PC-3 (cell line): Measurements from ENCODE around the gene C10orf143. TPM values are rescaled to one million over a fixed set of nuclear protein-coding genes. Genes with fewer than 3 reads are reported as not detected.
A peak's percentile ranks its signal among the peaks of the same experiment; 100 is the strongest.

Source experiments
- ATAC-seq: fragments of 200-7000 bp; cut with Tn5 transposase; 2 replicates; pipeline ENCODE4 v1.9.1; 2020; ENCODE audit warnings: mild to moderate bottlenecking, moderate library complexity
- BruUV-seq: library from RNA; stranded (reverse); fragments of 400-500 nt; replicated peaks from 2 replicates; lab custom pipeline; 2021; lab: Mats Ljungman, UMichigan
- CTCF ChIA-PET: fragments of 300-600 bp; sonication (Branson Sonifier 250); formaldehyde crosslinking; loops from one replicate; lab custom pipeline; 2022; ENCODE audit warnings: antibody characterized with exemption; lab: Charles Lee
- POLR2A ChIA-PET: fragments of 300-600 bp; sonication (Branson Sonifier 250); formaldehyde crosslinking; loops from one replicate; lab custom pipeline; 2022; ENCODE audit warnings: antibody characterized with exemption; ENCODE audit not compliant: unreplicated experiment; lab: Charles Lee
- DNase-seq: peaks from one replicate; pipeline ENCODE4 v3.0.0-alpha.2; 2015
- H2AFZ ChIP-seq: fragments of 300-600 bp; sonication (generic); 2 replicates; pipeline ENCODE4 v1.6.0; 2016; ENCODE audit warnings: antibody characterized with exemption, low read length
- H3F3A ChIP-seq: fragments of 300-600 bp; sonication (generic); one replicate; pipeline ENCODE4 v1.6.0; 2017; ENCODE audit warnings: antibody characterized with exemption, low read length, control low read depth, mild to moderate bottlenecking; ENCODE audit not compliant: unreplicated experiment
- H3K27ac ChIP-seq: fragments of 300-600 bp; sonication (generic); 2 replicates; pipeline ENCODE4 v1.5.1; 2016; ENCODE audit warnings: mild to moderate bottlenecking, low read length
- H3K27me3 ChIP-seq: fragments of 300-600 bp; sonication (generic); 2 replicates; pipeline ENCODE4 v1.6.1; 2016; ENCODE audit warnings: low read length, mixed read lengths
- H3K36me3 ChIP-seq: fragments of 300-600 bp; sonication (generic); 2 replicates; pipeline ENCODE4 v1.6.1; 2016; ENCODE audit warnings: low read depth, mixed run types, low read length, mixed read lengths
- H3K4me1 ChIP-seq: fragments of 300-600 bp; sonication (generic); 2 replicates; pipeline ENCODE4 v1.5.1; 2016; ENCODE audit warnings: low read length; ENCODE audit not compliant: insufficient read depth
- H3K4me2 ChIP-seq: fragments of 300-600 bp; sonication (generic); 2 replicates; pipeline ENCODE4 v1.6.0; 2016; ENCODE audit warnings: low read length
- H3K4me3 ChIP-seq: fragments of 300-600 bp; sonication (generic); 2 replicates; pipeline ENCODE4 v1.5.1; 2016; ENCODE audit warnings: mild to moderate bottlenecking, low read length, mixed read lengths
- H3K79me2 ChIP-seq: fragments of 300-600 bp; sonication (generic); 2 replicates; pipeline ENCODE4 v1.6.1; 2017; ENCODE audit warnings: low read length, mixed read lengths
- H3K9ac ChIP-seq: fragments of 300-600 bp; sonication (generic); 2 replicates; pipeline ENCODE4 v1.6.0; 2016; ENCODE audit warnings: mild to moderate bottlenecking, low read length
- H3K9me2 ChIP-seq: fragments of 300-600 bp; sonication (generic); replicated peaks from 2 replicates; pipeline ENCODE4 v1.6.1; 2016; ENCODE audit warnings: mixed run types, low read length, mixed read lengths
- H3K9me3 ChIP-seq: fragments of 300-600 bp; sonication (generic); 2 replicates; pipeline ENCODE4 v1.6.1; 2016; ENCODE audit warnings: low read length, mixed read lengths
- H4K20me1 ChIP-seq: fragments of 300-600 bp; sonication (generic); 2 replicates; pipeline ENCODE4 v1.6.1; 2016; ENCODE audit warnings: low read length, mixed read lengths
- EZH2 ChIP-seq: fragments of 300-600 bp; sonication (generic); IDR thresholded peaks from one replicate; pipeline ENCODE4 v1.6.1; 2017; ENCODE audit warnings: antibody characterized with exemption, mild to moderate bottlenecking, low read length; ENCODE audit not compliant: unreplicated experiment
- EZH2phosphoT487 ChIP-seq: fragments of 300-600 bp; sonication (generic); IDR thresholded peaks from 2 replicates; pipeline ENCODE4 v1.6.1; 2018; ENCODE audit warnings: mild to moderate bottlenecking, antibody characterized with exemption, low read length, borderline replicate concordance
- intact Hi-C: fragments of 100-400 bp; cut with micrococcal nuclease; formaldehyde crosslinking; loops from 2 replicates; pipeline ENCODE4 v1.9.0; 2023
- total RNA-seq: library from RNA; depleted of rRNA; stranded (reverse); fragments of >200 nt; gene quantifications from 2 replicates; pipeline ENCODE4 v1.2.3, GENCODE V29; 2014
- TF ChIP-seq, protein P1 (sequence below): fragments of 300-600 bp; sonication (generic); conservative IDR thresholded peaks from 2 replicates; pipeline ENCODE4 v1.5.1; 2017; ENCODE audit warnings: antibody characterized with exemption, low read depth, mild to moderate bottlenecking, low read length

The C10orf143 gene
- total RNA-seq, 1 experiment from 2014 or later = not detected

DNA sequence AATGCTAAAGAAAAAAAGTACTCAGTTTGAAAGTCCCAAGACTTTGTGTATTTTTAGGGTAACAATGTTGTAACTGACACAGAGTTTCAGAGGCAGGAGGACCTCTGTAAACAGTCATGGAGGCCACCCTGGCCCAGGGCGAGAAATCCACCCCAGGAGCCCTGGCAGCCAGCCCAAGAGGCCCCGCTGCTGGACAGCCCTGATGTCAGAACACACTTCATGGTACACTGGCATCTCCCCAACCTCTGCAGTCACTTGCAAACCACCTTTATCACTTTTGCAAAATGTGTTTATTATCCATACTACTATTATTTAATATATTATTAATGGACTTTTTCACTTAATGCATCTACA lies 30.2 kb downstream of the C10orf143 start:
- no peak overlapping the region for H3K4me2 ChIP-seq
- H3K27me3 ChIP-seq = no peaks in the 10 kb centered on the region
- no peaks in the 10 kb centered on the region for H3K4me1 ChIP-seq
- no peaks in the 10 kb centered on the region for H4K20me1 ChIP-seq
- no peaks in the 10 kb centered on the region for H3F3A ChIP-seq
- H3K4me3 ChIP-seq = no peak overlapping the region
- no peaks in the 10 kb centered on the region for H3K9me2 ChIP-seq
- intact Hi-C loops = no loop called here
- H3K9ac ChIP-seq = no peak overlapping the region
- ChIA-PET POLR2A (no interaction called here), CTCF (no interaction called here)
- H3K9me3 ChIP-seq = no peaks in the 10 kb centered on the region
- H2AFZ ChIP-seq = no peak overlapping the region
- DNase-seq = no peak
- no TSS peak for BruUV-seq
- no peak overlapping the region for H3K27ac ChIP-seq
- TF ChIP-seq, protein P1, sequence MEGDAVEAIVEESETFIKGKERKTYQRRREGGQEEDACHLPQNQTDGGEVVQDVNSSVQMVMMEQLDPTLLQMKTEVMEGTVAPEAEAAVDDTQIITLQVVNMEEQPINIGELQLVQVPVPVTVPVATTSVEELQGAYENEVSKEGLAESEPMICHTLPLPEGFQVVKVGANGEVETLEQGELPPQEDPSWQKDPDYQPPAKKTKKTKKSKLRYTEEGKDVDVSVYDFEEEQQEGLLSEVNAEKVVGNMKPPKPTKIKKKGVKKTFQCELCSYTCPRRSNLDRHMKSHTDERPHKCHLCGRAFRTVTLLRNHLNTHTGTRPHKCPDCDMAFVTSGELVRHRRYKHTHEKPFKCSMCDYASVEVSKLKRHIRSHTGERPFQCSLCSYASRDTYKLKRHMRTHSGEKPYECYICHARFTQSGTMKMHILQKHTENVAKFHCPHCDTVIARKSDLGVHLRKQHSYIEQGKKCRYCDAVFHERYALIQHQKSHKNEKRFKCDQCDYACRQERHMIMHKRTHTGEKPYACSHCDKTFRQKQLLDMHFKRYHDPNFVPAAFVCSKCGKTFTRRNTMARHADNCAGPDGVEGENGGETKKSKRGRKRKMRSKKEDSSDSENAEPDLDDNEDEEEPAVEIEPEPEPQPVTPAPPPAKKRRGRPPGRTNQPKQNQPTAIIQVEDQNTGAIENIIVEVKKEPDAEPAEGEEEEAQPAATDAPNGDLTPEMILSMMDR = no peak
- no peak for TF ChIP-seq EZH2
- no peak for TF ChIP-seq EZH2phosphoT487
- ATAC-seq = no peak
- H3K79me2 ChIP-seq = no peaks in the 10 kb centered on the region
- H3K36me3 ChIP-seq = no peaks in the 10 kb centered on the region

DNA sequence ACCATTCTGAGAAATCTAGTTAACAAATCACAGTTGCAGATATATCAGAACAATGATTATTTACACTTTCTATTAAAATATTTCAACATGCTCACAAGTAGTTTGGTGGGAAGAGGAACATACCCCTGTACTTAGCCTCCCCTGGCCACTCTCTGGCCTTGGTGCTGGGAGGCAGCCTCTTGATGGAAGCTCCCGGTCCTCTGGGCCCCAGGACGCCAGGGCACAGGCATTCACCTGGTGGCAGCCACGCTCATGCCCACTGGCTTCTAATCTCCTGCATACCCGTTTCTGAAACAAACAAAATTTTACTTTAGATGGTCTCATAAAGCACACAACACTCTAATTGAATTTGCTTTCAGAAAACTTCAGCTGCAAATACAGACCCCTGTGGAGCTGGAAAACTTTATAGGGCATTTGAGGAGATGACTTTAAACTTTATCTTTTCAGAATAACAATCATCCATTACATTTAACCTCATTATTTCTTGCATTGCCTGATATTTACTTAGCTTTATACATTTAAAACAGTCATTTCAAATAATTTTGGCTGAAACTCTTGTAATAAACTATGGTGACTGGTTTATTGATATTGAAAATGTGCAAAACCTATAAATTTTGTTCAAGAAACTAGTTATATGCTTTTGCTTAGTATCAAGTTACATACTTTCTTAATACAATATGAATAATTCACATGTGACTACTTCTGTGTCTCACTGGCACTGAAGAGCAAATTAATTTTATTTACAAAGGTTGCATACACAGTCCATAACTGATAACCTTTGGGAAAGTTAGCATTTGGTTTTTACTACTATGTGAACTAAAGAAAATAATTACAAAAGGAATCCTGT lies 30.8 kb downstream of the C10orf143 start:
- H3K4me3 ChIP-seq = no peak overlapping the region
- peak; percentile 24; the same call in 1 of the 2 replicates for ATAC-seq
- H3K27me3 ChIP-seq = no peaks in the 10 kb centered on the region
- no peak overlapping the region for H3K9ac ChIP-seq
- no peak overlapping the region for H3K4me2 ChIP-seq
- intact Hi-C loops = no loop called here
- no TSS peak for BruUV-seq
- no peaks in the 10 kb centered on the region for H3K9me3 ChIP-seq
- no peaks in the 10 kb centered on the region for H3F3A ChIP-seq
- no peak for DNase-seq
- ChIA-PET CTCF (no interaction called here), POLR2A (no interaction called here)
- no peak overlapping the region for H2AFZ ChIP-seq
- H3K79me2 ChIP-seq = no peaks in the 10 kb centered on the region
- no peaks in the 10 kb centered on the region for H3K36me3 ChIP-seq
- no peaks in the 10 kb centered on the region for H4K20me1 ChIP-seq
- H3K4me1 ChIP-seq = no peaks in the 10 kb centered on the region
- H3K27ac ChIP-seq = no peak overlapping the region
- H3K9me2 ChIP-seq = no peaks in the 10 kb centered on the region
- TF ChIP-seq EZH2phosphoT487 (no peak), EZH2 (no peak)
- TF ChIP-seq, protein P1 = no peak

DNA sequence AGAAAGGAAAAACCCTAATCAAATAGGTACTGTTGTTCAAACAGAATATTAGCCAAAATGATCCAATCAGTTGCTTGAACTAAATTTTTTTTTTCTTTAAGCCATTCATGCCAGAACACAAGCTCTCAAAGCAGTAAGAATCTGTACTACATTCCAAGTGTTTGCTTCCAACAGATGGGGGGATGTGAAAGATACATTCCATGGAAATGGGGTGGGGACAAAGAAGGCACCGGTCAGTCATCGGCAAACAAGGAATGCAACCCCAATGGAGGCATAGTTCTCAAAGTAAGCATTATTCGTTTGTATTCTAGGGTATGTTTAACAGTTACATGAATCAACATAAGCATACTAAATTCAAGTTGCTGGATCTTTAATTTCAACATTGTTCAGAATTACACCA lies 32.5 kb downstream of the C10orf143 start:
- no peaks in the 10 kb centered on the region for H3F3A ChIP-seq
- no peaks in the 10 kb centered on the region for H3K9me2 ChIP-seq
- ChIA-PET POLR2A (no interaction called here), CTCF (no interaction called here)
- H3K4me2 ChIP-seq = no peak overlapping the region
- no peaks in the 10 kb centered on the region for H3K9me3 ChIP-seq
- H3K9ac ChIP-seq = no peak overlapping the region
- no TSS peak for BruUV-seq
- TF ChIP-seq EZH2 (no peak), EZH2phosphoT487 (no peak)
- TF ChIP-seq, protein P1 = no peak
- no peak overlapping the region for H3K27ac ChIP-seq
- no peaks in the 10 kb centered on the region for H3K27me3 ChIP-seq
- no peaks in the 10 kb centered on the region for H3K36me3 ChIP-seq
- H3K4me1 ChIP-seq = no peaks in the 10 kb centered on the region
- H3K79me2 ChIP-seq = no peaks in the 10 kb centered on the region
- DNase-seq (no peak), ATAC-seq (no peak)
- H3K4me3 ChIP-seq = no peak overlapping the region
- H4K20me1 ChIP-seq = no peaks in the 10 kb centered on the region
- H2AFZ ChIP-seq = no peak overlapping the region
- intact Hi-C loops = no loop called here
